Activated CD4-positive, alpha-beta memory T cell treated with anti-CD3 and anti-CD28 coated beads for 36 hours (primary cell): Measurements from ENCODE around the gene UBALD2. TPM values are rescaled to one million over a fixed set of nuclear protein-coding genes. Genes with fewer than 3 reads are reported as not detected.
"Not testable (repeated sequence)": the region's sequence is repeated elsewhere in the genome, so short reads cannot be mapped to it uniquely, and the experiment has no call there.

Experiments
- CTCF ChIA-PET: fragments of 350-600 bp; sonication (Branson Sonifier 250); formaldehyde crosslinking; loops from one replicate; lab custom pipeline; 2021; ENCODE audit warnings: antibody characterized with exemption, inconsistent platforms; lab: Charles Lee
- POLR2A ChIA-PET: fragments of 350-600 bp; sonication (Branson Sonifier 250); formaldehyde crosslinking; loops from one replicate; lab custom pipeline; 2021; ENCODE audit warnings: antibody characterized with exemption; lab: Charles Lee
- DNase-seq: peaks from one replicate; pipeline ENCODE4 v3.0.0-alpha.2; 2020
- H3K27ac Mint-ChIP-seq: one replicate; pipeline ENCODE4 v1.8.0; 2021; ENCODE audit warnings: mixed read lengths
- H3K27me3 Mint-ChIP-seq: one replicate; pipeline ENCODE4 v1.8.0; 2021; ENCODE audit warnings: mixed read lengths
- H3K36me3 Mint-ChIP-seq: one replicate; pipeline ENCODE4 v1.8.0; 2021; ENCODE audit warnings: mixed read lengths
- H3K4me1 Mint-ChIP-seq: one replicate; pipeline ENCODE4 v1.8.0; 2021; ENCODE audit warnings: low read depth, mixed read lengths
- H3K4me3 Mint-ChIP-seq: one replicate; pipeline ENCODE4 v1.8.0; 2021; ENCODE audit warnings: mild to moderate bottlenecking, mixed read lengths
- H3K9me3 Mint-ChIP-seq: one replicate; pipeline ENCODE4 v1.8.0; 2021; ENCODE audit warnings: mixed read lengths
- intact Hi-C: fragments of 100-400 bp; cut with micrococcal nuclease; formaldehyde crosslinking; loops from one replicate; pipeline ENCODE4 v1.15.1; 2023
- total RNA-seq, 2 experiments: library from RNA; stranded (reverse); gene quantifications; one replicate each; pipeline ENCODE4 v1.2.3, GENCODE V29; 2021

Gene UBALD2
- total RNA-seq, 2 experiments from 2014 or later: 317 TPM

DNA sequence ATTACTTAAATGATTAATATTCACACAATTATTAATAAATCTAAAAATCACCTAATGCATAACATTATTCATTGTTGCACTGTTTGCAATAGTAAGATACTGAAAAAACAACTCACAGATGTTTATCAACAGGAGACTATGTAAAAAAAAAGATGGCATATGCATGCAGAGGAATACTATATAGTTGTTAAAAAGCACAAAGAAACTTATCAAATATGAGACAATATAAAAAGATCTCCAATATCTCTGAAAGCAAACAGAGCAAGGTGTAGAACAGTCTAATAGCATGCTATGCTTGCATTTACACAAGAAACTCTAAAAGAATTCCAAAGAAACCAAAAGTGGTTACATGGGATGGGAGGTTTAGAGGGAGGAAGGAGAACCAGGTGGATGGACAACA lies 28.5 kb upstream of the UBALD2 start:
- intact Hi-C loops: no loop called here
- Mint-ChIP-seq H3K36me3 (peaks cover 2% of the 10 kb centered on the region), H3K4me3 (no peak overlapping the region), H3K27me3 (no peaks in the 10 kb centered on the region), H3K4me1 (peaks cover 46% of the 10 kb centered on the region), H3K27ac (no peak overlapping the region), H3K9me3 (no peaks in the 10 kb centered on the region)
- ChIA-PET POLR2A (no interaction called here), CTCF (interaction anchor here (0.9 kb wide), 1 partner anchor 43 kb away, joined by 3 read pairs; no protein-coding TSS in a partner anchor)
- no peak for DNase-seq

DNA sequence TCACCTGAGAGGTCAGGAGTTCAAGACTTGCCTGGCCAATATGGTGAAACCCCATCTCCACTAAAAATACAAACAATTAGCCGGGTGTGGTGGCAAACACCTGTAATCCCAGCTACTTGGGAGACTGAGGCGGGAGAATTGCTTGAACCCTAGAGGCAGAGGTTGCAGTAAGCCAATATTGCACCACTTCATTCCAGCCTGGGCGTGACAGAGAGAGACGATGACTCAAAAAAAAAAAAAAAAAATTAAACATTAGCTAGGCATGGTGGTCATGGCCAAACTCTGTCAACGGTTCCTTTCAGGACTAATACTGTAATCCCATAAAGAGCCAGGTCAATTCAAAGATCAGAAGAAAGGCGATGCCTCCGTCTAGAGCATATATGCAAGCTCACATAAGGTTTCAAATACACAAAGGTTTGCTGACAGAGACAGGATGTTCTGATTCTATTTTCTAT lies 27.3 kb upstream of the UBALD2 start:
- peaks cover 44% of the 10 kb centered on the region for H3K4me1 Mint-ChIP-seq
- POLR2A ChIA-PET: interaction anchor here (0.9 to 2.2 kb wide), 6 partner anchors 8 to 46 kb away, joined by 3 to 10 read pairs (median 4); no protein-coding TSS in a partner anchor
- H3K27ac Mint-ChIP-seq: peak overlapping the region; percentile 8

DNA sequence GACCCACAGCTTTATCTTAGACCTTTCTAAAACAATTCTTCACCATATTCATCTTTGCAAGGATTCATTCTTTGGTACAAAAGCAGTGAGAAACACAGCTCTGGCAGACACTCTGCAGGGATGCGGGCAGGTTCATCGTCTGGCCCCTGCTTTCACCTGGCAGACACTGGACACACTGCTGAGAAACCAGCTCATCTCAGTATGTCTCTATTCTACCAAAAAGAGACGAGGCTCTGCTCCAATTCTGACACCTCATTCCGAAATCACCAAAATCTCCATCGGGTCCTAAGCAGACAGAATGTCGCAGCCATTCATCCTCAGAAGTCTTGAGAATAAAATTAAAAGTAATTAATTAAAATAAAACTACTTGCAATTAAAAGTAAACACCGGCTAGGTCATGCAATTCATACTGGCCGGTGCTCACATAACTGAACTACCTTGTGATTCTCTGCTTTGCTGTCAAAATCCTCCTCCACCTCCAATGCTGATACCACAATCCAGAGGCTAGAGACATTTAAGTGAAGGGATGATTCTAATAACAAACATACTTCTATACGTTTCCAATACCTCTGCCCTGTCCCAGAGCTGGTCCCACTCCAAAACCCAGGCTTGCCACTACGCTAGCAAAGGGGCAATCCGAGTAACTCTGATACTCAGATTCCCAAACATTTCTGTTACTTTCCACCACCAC lies 26.2 kb upstream of the UBALD2 start:
- DNase-seq: no peak
- H3K9me3 Mint-ChIP-seq: no peaks in the 10 kb centered on the region
- H3K27ac Mint-ChIP-seq: no peak overlapping the region
- ChIA-PET CTCF (interaction anchor here (0.6 to 2.1 kb wide), 7 partner anchors 8 to 59 kb away, joined by 3 to 8 read pairs (median 4); no protein-coding TSS in a partner anchor), POLR2A (interaction anchor here (1.0 to 2.2 kb wide), 7 partner anchors 25 to 115 kb away, joined by 3 to 10 read pairs (median 4); partner anchors contain the start of gene PRPSAP1)
- H3K4me1 Mint-ChIP-seq: peaks cover 44% of the 10 kb centered on the region
- H3K27me3 Mint-ChIP-seq: no peaks in the 10 kb centered on the region
- H3K4me3 Mint-ChIP-seq: peak overlapping the region; percentile 58
- intact Hi-C loops: no loop called here
- peaks cover 2% of the 10 kb centered on the region for H3K36me3 Mint-ChIP-seq

More for the DNA sequence above, 27.3 kb upstream of the UBALD2 start:
- no peak for DNase-seq
- Mint-ChIP-seq H3K4me3 (peak overlapping the region; percentile 16), H3K36me3 (peaks cover 2% of the 10 kb centered on the region), H3K27me3 (no peaks in the 10 kb centered on the region), H3K9me3 (no peaks in the 10 kb centered on the region)
- CTCF ChIA-PET: interaction anchor here (0.6 to 2.1 kb wide), 5 partner anchors 11 to 639 kb away, joined by 3 to 8 read pairs (median 4); no protein-coding TSS in a partner anchor
- intact Hi-C loops: no loop called here

DNA sequence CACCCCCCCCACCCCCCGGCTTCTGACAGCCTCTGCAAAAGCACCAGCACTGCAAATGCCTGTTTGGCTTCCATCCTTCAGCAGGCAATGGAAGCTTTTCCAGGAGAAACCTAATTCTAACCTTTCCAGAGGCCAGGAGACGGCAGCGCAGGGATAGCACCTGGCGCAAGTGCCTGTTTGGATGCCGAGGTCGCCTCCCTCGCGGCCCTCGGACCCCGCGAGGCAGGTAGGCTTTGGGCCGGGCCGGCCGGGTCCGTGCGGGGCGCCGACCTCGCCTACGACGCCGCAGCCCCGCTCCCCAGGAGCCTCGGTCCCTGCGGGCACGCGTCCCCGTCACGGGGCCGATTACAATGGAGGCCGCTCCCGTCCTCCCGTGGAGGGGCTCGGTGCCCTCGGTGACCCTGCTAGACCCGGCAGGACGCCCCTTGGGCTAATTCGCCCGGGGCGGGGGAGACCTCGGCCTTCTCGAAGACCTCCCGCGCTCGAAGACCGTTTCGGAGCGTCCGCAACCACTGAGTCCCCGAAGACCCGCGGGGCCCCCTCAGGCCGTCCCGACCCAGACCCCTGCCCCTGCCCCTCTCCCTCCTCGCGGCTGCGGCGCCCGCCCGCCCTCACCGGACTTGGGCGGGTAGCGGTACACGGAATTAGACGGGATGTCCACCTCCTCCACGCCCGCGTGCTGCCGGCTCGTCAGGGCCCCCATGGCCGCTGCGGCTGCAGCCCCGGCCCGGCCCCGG lies 25.4 kb upstream of the UBALD2 start:
- DNase-seq: no peak
- Mint-ChIP-seq H3K27ac (peak overlapping the region; percentile 33), H3K27me3 (no peaks in the 10 kb centered on the region), H3K9me3 (no peaks in the 10 kb centered on the region), H3K4me3 (peak overlapping the region; percentile 73), H3K36me3 (peaks cover 2% of the 10 kb centered on the region), H3K4me1 (peaks cover 39% of the 10 kb centered on the region)
- intact Hi-C loops: no loop called here
- ChIA-PET POLR2A (interaction anchor here (1.2 to 2.2 kb wide), 4 partner anchors 25 to 48 kb away, joined by 5 to 10 read pairs (median 8); partner anchors contain the start of gene UBALD2), CTCF (interaction anchor here (0.8 to 1.0 kb wide), 2 partner anchors 24 to 47 kb away, joined by 3 to 4 read pairs; no protein-coding TSS in a partner anchor)

DNA sequence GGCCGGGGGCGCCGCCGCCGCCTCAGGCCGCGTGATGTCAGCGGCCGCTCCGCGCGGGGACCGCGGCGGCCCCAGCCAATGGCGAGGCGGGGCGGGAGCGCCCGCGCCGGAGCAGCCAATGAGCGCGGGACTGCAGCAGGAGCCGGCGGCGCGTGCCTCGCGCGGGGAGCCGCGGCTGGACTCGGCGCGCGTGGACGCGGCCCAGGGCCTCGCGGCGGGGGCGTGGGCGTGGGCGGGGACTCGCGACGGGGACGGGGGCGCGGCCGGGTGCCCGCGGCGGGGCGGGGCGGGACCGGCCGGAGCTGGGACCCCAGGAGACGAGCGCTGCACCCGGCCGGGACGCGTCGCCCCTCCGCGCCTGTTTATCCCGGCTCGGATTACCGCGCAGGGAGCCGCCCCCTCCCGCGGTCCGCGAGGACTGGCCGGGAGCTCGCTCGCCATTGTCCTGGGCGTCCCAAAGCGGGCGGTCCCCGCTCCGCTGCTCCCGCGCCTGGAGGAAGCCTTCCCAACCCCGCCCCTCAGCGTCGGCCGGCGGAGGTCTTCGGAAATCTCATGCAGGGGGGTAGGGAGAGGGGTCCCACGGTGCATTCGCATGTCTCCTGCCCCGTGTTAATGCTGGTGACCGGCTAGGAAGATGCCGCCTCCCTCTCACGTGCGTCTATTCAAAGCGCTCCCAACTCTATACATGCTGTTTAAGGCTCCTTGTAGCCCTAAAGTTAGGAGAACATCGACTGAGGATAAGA lies 24.5 kb upstream of the UBALD2 start, which contains the start of gene RNF157:
Gene RNF157, minus strand, starts transcription at position 33 of the 743 bp plus-strand sequence. CDS start 253 bp downstream, outside the sequence.
- DNase-seq: peak; percentile 69
- intact Hi-C loops: no loop called here
- ChIA-PET CTCF (interaction anchor here (0.7 to 1.3 kb wide), 3 partner anchors 16 to 56 kb away, joined by 3 to 4 read pairs (median 4); no protein-coding TSS in a partner anchor), POLR2A (interaction anchor here (0.5 to 1.7 kb wide), 6 partner anchors 24 to 185 kb away, joined by 3 to 10 read pairs (median 4); partner anchors contain the start of gene UBALD2)
- H3K27me3 Mint-ChIP-seq: no peaks in the 10 kb centered on the region
- H3K4me1 Mint-ChIP-seq: peaks cover 41% of the 10 kb centered on the region
- peak within 1 kb of the TSS; percentile 77 for H3K4me3 Mint-ChIP-seq
- no peaks in the 10 kb centered on the region for H3K9me3 Mint-ChIP-seq
- H3K36me3 Mint-ChIP-seq: peaks cover 2% of the 10 kb centered on the region
- peak within 1 kb of the TSS; percentile 67 for H3K27ac Mint-ChIP-seq

DNA sequence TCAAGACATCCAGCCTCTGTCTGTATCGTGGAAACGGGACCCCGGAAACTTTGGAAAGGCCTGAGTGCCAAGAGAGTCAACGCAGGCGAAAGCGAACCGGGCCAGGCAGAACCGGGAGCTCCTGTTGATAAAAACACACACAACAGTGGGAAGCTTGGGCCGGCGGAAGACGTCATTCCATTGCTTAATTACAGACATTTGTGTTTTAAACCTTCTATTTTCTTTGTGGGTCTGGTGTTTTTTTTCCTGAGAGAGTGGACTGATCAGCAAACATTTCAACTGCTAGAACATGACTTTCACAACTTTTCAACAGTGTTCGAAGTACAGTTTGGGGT lies 24.0 kb upstream of the UBALD2 start:
- ChIA-PET POLR2A (interaction anchor here (0.5 to 1.7 kb wide), 6 partner anchors 23 to 184 kb away, joined by 3 to 10 read pairs (median 4); partner anchors contain the start of gene UBALD2), CTCF (interaction anchor here (0.7 to 1.3 kb wide), 4 partner anchors 16 to 57 kb away, joined by 3 to 4 read pairs (median 4); no protein-coding TSS in a partner anchor)
- H3K4me1 Mint-ChIP-seq: peaks cover 47% of the 10 kb centered on the region
- H3K4me3 Mint-ChIP-seq: peak overlapping the region; percentile 77
- DNase-seq: no peak
- H3K27ac Mint-ChIP-seq: peak overlapping the region; percentile 67
- peaks cover 2% of the 10 kb centered on the region for H3K36me3 Mint-ChIP-seq
- H3K9me3 Mint-ChIP-seq: no peaks in the 10 kb centered on the region
- no peaks in the 10 kb centered on the region for H3K27me3 Mint-ChIP-seq
- intact Hi-C loops: no loop called here

DNA sequence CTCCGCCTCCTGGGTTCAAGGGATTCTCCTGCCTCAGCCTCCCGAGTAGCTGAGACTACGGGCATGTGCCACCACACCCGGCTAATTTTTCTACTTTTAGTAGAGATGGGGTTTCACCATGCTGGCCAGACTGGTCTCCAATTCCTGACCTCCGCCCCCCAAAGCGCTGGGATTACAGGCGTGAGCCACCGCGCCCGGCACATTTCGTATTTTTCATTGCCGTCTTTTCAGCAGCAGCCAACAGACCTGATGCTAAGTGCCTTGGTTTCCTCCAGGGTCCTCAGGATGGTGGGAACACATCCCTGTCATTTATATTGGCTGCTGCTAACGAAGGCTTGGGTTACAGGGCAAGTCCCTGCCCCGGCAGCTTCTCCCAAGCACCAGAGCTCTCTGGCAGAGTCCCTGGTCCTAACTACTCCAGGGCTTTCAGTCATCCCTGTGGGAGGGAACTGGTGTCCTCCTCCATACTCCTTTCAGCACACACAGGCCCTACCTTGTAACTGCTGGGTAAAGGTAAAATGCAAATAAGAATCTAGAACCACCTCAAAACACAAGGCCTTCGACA lies 23.4 kb upstream of the UBALD2 start:
- Mint-ChIP-seq H3K4me3 (peak overlapping the region; percentile 77), H3K27me3 (no peaks in the 10 kb centered on the region), H3K4me1 (peaks cover 53% of the 10 kb centered on the region), H3K9me3 (no peaks in the 10 kb centered on the region), H3K36me3 (peaks cover under 1% of the 10 kb centered on the region), H3K27ac (no peak overlapping the region)
- intact Hi-C loops: no loop called here
- POLR2A ChIA-PET: interaction anchor here (1.7 kb wide), 1 partner anchor 23 kb away, joined by 10 read pairs; the partner anchor contains the start of gene UBALD2
- CTCF ChIA-PET: interaction anchor here (1.1 to 1.3 kb wide), 3 partner anchors 15 to 50 kb away, joined by 3 to 4 read pairs (median 4); no protein-coding TSS in a partner anchor
- no peak for DNase-seq

- CTCF ChIA-PET: interaction anchor here (1.4 kb wide), 1 partner anchor 35 kb away, joined by 4 read pairs; no protein-coding TSS in a partner anchor
- Mint-ChIP-seq H3K27me3 (no peaks in the 10 kb centered on the region), H3K9me3 (no peaks in the 10 kb centered on the region), H3K36me3 (no peaks in the 10 kb centered on the region), H3K27ac (no peak overlapping the region), H3K4me3 (no peak overlapping the region), H3K4me1 (peaks cover 57% of the 10 kb centered on the region)
- intact Hi-C loops: no loop called here
- POLR2A ChIA-PET: interaction anchor here (0.9 to 1.6 kb wide), 4 partner anchors 20 to 30 kb away, joined by 3 to 6 read pairs (median 4); partner anchors contain the start of gene UBALD2
- no peak for DNase-seq
These were observed 21.1 kb upstream of the UBALD2 start for GRCh38 chr17:76243826-76244679.

DNA sequence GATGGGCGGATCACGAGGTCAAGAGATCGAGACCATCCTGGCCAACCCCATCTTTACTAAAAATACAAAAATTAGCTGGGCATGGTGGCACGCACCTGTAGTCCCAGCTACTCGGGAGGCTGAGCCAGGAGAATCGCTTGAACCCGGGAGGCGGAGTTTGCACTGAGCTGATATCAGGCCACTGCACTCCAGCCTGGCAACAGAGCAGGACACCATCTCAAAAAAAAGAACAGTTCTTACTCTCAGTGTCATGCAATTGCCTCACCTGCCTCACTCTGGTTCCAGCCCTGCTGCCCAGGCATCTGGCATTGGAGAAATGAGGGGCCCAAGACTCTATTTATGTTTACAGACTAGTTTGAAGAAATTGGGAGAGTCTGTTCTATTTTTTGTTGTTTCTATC lies 20.4 kb upstream of the UBALD2 start:
- CTCF ChIA-PET: interaction anchor here (0.7 kb wide), 1 partner anchor 63 kb away, joined by 3 read pairs; no protein-coding TSS in a partner anchor
- H3K36me3 Mint-ChIP-seq, H3K27ac Mint-ChIP-seq: not testable (repeated sequence)

More for the DNA sequence above, 20.4 kb upstream of the UBALD2 start:
- H3K4me3 Mint-ChIP-seq, intact Hi-C loops, H3K9me3 Mint-ChIP-seq, DNase-seq, H3K27me3 Mint-ChIP-seq: not testable (repeated sequence)
- POLR2A ChIA-PET: interaction anchor here (2.1 to 3.5 kb wide), 4 partner anchors 14 to 27 kb away, joined by 9 to 51 read pairs (median 38); partner anchors contain the start of gene UBALD2
- H3K4me1 Mint-ChIP-seq: peaks cover 54% of the 10 kb centered on the region
